Hematopoietic multipotent progenitor cell treated with erythropoietin and hydrocortisone succinate and interleukin-3 and kit ligand, for 15 days (in vitro differentiated cells): ENCODE results near the gene IPO7.
"Not testable (repeated sequence)": the region's sequence is repeated elsewhere in the genome, so short reads cannot be mapped to it uniquely, and the experiment has no call there.

Source experiments
- DNase-seq: peaks from one replicate; pipeline ENCODE4 v3.0.0-alpha.2; 2015; ENCODE audit warnings: low spot score

Gene IPO7

DNA sequence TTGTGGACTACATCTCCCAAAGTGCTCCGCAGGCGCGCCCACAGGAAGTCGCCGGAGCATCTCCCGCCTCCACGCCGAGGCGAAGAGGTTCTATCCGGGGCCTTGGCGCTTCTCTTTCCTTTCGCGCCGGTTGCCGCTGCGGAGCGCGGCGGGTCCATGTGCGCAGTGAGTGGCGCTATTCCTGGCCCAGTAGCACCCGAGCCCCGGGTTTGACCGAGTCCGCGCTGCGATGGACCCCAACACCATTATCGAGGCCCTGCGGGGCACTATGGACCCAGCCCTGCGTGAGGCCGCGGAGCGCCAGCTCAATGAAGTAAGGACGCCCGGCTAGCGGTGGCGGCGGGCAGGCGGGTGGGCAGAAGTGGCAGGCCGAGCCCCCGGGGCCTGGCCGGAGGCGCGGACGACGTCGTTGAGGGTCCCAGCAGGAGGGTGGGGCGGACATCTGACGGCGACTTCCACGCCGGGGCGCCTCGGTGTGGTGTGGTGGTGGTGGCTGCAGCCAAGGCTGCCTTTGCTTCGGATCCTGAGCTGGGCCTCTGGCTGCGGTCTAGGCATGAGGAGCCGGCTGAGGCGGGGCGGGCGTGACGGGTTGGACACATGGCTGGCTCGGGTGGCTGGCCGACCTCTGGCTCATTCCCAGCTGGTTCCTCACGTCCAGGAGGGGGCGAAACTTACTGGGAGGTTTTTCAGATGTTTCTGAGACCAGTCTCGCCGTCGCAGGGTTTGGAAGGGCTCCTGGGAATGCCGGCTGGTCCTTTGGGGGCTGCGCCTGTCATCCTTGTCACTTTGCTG is at the start of gene IPO7:
IPO7 (plus strand) TSS at position 118 of the 792 bp plus-strand sequence; CDS start at position 230, 112 bp downstream.
- DNase-seq, result peak; percentile 83

GRCh38 chr11:9341638-9342178 is 42.7 kb upstream of the IPO7 start:
- DNase-seq, result no peak

GRCh38 chr11:9344061-9344680 is 40.3 kb upstream of the IPO7 start:
- DNase-seq, result no peak

DNA sequence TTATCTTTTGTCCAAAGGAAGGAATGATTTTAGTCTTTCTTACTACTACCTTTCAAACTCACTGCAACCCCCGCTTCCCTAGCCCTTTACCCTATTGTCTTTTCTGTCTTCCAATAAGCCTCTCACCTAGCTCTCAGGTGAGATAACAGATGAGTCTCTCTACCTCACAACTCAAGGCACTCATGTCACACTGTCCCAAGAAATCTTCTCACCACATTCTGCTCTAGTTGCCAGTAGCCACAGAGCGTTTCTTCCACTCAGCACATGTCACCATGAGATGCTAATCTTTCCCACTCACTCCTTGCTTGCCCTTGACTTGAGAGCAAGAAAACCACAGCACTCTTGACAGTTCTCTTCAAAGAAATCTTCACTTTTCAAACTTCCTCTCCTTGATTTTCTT is 37.4 kb upstream of the IPO7 start:
- no peak for DNase-seq

DNA sequence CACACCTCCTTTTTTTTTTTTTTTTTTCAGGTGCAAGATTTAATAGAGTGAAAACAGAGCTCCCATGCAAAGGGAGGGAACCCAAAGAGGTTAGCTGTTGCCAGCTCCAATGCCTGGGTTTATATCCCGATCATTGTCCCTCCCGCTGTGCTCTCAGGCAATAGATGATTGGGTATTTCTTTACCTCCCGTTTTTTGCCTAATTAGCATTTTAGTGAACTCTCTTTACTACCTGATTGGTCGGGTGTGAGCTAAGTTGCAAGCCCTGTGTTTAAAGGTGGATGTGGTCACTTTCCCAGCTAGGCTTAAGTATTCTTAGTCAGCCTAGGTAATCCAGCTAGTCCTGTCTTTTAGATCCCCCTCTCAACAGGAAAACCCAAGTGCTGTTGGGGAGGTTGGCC is 36.7 kb upstream of the IPO7 start:
- not testable (repeated sequence) for DNase-seq

- DNase-seq, result no peak
Measured at GRCh38 chr11:9351321-9351881, 33.1 kb upstream of the IPO7 start.

- DNase-seq, result no peak
Measured at GRCh38 chr11:9357041-9357440, 27.4 kb upstream of the IPO7 start.

DNA sequence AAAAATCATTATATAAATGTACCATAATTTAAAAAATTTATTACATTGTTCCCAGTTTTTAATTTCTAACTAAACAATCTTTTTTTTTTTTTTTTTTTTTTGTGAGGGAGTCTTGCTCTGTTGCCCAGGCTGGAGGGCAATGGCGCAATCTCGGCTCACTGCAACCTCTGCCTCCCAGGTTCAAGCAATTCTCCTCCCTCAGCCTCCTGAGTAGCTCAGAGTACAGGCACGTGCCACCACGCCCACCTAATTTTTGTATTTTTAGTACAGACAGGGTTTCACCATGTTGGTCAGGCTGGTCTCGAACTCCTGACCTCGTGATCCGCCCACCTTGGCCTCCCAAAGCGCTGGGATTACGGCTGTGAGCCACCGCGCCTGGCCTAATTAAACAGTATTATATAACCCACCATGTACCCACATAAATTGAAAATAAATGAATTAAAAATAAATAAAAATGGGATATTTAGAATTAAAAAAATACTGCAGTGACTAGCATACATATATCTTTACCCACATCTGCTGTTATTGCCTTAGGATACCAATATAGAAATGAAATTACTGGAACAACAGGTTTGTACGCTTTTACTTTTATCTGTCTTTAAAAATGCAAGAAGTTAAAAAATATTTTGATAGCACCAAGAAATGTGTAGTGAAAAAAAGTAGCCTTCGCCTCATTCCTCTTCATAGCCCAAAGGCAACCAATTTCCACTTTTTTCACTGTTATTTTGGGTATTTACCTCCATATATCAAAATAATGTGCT is 23.4 kb upstream of the IPO7 start:
- not testable (repeated sequence) for DNase-seq

- DNase-seq, result no peak
Measured at GRCh38 chr11:9362393-9362863, 22.0 kb upstream of the IPO7 start.

DNA sequence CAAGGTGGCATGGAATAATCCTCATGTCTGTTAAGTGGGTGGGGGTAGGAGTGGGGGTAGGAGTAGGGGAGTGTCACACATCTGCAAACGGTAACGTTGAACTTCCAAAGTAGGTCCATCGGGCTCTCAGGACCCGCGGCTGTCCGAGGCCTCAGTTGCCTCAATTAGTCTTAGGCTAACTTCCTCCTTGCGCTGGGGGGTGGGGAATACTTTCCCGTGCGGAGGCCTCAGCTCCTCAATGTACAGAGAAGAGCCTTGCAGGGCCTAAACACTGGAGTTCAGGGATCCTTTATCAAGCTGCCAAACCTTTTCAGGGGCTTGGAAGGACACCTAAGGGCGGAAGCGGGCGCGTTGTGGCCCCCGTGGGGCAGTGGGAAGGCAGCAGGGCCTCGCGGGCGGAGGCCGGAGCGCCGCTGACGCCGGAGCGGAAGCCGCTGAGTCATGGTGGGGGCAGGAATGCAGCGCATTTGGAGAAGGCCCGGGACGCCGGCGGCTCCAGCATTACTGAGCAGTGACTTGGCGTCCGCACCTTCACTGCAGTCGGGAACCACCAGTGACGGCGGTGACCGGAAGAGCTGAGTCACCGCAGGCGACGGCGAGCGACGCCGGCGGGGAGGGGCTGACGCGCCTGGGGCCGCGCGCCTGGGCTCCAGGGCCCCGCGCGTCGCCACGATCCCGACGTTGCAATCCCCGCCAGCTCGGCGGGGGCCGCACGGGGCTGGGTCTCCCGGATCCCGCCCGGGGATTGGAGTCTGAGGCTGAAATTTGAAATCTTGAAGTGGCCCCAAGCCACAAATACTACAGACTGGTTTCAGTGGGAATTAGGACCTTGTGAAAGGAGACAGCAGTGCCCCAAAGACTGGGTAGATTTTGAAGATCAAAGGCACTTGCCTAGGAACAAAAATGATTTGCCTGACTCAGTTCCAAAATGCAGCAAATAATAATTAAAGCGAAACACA is 20.2 kb upstream of the IPO7 start:
- DNase-seq, result peak; percentile 96

DNA sequence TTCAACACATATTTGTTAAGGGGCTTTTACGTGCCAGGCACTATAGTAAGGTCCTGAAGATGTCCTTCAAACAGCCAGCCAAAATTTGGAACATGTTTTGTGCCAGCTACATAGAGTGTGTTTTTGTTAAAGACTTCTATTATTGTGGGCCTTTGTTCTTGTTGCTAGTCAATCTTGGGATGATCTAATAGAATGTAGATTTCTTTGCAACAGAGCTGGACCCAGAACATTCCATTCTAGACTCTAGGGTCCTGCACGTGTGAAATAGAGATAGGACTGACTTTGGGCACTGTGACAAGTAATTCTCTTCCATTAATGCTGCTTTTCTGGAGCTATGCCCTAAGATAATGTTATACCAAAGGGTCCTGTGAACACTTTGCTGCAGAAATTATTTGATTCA is 16.9 kb upstream of the IPO7 start:
- no peak for DNase-seq

GRCh38 chr11:9377036-9377435 is 7.4 kb upstream of the IPO7 start:
- DNase-seq, result no peak

DNA sequence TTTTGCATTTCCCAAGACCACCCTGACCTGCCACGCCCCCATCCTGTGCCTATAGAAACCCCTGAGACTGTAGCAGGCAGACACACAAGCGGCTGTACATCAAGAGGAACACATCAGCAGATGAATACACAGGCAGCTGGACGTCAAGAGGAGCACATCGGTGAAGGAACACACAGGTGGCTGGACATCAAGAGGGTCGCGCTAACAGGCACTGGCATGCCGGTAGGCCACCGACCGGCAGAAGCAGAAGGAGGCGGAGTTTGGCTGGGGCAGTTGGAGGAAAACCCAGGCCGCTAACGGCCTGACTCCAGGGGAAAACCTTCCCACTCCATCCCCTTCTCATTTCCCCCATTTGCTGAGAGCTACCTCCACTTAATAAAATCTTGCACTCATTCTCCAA is 5.4 kb upstream of the IPO7 start:
- DNase-seq, result no peak

DNA sequence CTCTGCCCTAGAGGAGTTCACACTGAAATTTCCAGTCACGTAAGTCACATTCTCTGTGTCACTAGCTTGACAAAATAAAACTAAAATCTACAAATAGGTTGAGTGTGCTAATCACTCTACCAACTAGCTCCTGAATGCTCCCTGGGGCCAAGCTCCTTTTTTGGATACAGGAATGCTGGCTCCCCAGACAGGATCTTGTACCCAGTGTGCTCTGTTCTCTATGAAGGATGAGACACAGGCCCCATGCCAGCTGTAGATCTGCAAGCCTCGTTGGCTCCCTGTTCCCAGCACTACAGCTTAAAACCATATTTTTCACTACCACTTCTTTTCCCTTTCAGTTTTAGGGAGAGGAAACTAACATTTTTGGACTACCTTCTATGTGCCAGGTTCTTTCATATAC is 3.7 kb upstream of the IPO7 start:
- DNase-seq, result no peak

- DNase-seq, result peak; percentile 20
Measured at GRCh38 chr11:9385327-9385899, 961 bp downstream of the IPO7 start.

DNA sequence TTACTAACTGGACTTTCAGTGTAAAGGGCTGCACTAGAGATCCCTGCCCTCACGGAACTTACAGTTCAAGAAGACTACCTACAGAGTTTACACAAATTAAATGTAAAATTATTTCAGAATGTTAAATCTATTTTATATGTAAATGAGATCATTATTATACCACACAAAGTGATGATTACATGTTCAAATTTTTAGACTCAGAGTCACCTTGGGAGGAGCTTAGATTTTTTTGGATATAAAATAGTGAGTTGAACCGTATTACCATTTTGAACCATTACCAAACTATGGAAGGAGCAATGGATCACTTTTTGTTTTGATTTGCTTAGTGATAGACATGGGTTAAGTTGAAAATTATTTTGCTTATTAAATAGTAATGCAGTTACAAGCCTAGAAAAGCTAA is 1.6 kb downstream of the IPO7 start:
- no peak for DNase-seq

- DNase-seq, result no peak
Measured at GRCh38 chr11:9386901-9387300, 2.4 kb downstream of the IPO7 start.

DNA sequence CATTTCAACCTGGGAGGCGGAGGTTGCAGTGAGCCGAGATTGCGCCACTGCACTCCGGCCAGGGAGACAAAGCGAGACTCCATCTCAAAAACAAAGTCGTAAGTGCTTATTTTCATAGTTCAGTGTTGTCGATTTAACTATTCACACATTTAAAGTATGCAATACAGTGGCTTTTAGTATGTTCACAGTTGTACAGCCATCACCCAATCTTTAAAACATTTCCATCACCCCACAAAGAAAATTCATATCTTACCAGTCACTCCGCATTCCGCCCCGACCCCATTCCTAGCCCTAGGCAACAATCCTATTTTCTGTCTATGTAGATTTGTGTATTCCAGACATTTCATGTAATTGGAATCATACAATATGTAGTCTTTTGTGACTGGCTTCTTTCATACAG is 11.9 kb downstream of the IPO7 start:
- no peak for DNase-seq

DNA sequence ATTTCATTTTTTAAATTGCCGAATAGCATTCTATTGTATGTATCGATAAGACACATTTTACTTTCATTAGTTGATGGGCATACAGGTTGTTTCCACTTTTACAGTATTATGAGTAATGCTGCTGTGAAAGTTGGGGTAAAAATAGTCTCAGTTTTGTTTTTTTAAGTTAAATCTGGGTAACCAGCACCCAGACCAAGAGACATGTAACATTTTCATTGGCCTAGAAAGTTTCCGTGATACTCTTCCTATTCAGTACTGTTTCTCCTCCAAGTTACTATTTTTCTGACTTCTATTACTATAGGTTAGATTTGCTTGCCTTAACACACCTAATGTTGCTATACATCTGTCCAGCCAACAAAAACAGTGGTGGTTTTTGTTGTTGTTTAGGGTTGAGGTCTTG is 12.3 kb downstream of the IPO7 start:
- DNase-seq, result no peak

- no peak for DNase-seq
Measured at GRCh38 chr11:9397746-9398680, 13.6 kb downstream of the IPO7 start.
